Kidney capillary endothelial cell (primary cell): ENCODE results near the gene COX6A1.
A peak's percentile ranks its signal among the peaks of the same experiment; 100 is the strongest.
"Not testable (repeated sequence)": the region's sequence is repeated elsewhere in the genome, so short reads cannot be mapped to it uniquely, and the experiment has no call there.

Source experiments
- DNase-seq: peaks from one replicate; pipeline ENCODE4 v3.0.0-alpha.2; 2018; ENCODE audit warnings: low spot score

Gene COX6A1

DNA sequence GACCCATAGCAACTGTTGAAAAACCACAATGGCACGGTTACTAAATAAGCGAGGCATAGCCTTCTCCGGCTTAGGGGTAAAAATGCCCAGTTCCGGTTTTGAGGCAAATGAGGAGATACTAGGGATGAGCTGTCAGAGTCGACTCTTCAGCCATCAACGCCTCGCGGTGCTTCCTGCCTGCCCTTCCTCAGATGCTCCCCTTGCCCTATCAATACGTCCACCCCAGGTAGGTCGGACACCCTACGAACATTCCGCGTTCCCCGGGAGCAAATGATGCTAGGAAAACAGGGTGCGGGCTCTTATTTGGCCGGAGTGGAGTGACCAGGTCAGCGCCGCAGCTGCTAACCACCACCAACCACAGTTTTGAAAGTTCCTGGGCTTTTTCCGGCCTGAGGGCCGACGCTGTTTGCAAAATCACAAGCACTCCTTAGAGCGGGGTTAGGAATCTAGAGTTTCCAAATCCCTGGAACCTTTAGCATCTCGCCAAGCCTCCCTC is 30.5 kb downstream of the COX6A1 start:
- DNase-seq = peak; percentile 42

DNA sequence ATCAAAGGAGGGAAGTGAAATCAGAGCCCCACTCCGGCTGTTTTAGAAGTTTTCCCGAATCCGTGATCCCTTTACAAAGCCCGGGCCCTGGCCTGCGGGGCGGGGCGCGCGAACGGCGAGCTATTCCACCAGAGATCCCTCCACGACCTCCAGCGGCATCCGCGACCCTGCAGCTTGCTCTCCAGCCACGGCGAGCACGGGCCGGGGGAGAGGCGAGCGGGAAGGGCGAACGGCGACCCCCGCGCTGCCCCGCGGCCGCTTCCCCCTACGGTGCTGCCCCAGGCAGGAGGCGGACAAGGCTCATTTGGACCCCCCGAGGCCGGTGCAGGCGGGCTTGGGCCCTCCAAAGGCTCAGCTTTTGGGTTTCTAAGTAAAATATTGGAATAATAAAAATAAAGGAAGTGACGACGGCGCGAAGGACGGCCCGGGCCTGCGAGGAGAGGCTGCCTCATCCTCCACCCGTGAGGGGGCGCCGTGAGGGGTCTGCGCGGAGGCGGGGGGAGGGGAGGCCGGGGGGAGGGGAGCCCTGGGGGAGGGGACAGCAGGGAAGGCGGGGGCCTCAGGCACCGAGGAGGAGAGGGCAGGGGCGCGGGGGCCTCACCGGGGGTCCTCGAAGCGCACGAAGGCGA is 31.0 kb downstream of the COX6A1 start:
- no peak for DNase-seq

DNA sequence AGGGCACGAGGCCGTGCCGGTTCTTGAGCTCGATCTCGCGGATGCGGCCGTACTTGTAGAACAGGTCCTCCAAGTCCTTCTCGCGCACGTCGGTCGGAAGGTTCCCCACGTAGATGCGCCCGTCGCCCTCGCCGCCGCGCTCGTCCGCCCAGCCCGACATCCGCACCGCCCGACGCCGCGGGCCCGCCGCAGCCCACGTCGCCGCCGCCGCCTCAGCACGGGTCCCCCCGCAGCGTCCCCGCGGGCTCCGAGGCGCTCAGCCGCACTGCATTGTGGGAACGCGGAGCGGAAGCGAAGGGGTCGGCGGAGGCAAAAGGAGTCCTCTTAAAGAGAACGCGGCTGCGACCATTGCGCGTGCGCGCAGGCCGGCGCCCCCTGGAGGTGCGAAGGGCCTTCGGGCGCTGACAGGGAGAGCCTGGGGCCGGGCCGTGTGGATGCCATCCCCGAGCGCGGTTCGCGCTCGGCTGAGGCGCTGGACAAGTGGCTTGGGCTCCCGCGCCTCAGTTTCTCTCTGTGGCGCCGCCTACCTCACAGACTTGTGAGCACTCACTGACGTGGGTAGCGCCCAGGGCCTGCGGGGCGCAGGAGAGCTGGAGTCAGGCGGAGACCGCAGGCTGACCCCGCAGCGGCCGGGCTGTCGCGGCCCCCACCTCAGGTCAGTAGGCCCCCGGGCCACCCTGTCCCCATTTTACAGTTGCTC is 31.7 kb downstream of the COX6A1 start, which contains the start of gene SRSF9:
Gene SRSF9 (minus strand): TSS at position 299 of the 700 bp plus-strand sequence. CDS start 139 bp downstream, at position 160.
- DNase-seq = peak; percentile 96

DNA sequence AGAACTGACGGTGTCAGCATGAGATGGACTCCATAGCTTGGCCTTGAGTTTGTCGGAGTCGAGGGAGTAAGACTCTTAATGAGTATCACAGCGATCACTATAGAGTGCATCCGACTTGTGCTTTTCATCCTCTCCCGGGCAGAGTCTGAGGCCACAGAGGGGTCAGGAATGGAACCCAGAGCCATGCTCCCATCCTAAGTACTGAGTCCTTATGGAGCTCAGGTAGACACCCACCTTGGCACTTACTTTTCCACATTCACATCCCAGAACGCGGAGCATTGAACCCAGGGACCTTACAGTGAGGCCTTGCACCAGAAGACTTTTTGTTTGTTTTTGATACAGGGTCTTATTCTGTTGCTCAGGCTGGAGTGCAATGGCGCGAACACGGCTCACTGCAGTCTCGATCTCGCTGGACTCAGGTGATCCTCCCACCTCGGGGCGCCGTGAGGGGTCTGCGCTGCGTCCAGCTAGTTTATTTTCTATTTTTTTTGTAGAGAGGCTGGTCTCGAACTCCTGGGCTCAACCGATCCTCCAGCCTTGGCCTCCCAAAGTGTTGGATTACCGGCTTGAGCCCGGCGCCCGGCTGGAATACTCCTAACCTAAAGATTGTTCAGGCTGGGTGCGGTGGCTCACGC is 32.4 kb downstream of the COX6A1 start:
- DNase-seq = no peak

DNA sequence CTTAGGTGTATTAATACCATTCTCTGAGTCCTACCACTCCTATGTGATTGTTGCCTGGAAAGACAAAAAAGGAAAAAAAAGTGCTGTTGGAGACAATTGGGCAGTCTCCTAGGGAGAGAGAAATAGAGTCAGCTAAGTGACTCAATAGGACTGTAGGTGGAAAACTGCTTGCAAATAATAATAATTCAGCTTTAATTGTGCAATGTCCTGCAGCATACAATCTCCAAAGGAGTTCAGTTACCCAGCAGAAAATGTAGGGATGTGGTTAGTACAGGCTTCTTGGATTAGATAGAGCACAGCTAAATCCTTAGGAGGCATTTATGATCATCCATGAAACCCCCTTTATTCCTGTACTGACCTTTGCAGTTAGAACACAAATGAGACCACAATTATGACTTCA is 34.6 kb downstream of the COX6A1 start:
- DNase-seq = no peak

DNA sequence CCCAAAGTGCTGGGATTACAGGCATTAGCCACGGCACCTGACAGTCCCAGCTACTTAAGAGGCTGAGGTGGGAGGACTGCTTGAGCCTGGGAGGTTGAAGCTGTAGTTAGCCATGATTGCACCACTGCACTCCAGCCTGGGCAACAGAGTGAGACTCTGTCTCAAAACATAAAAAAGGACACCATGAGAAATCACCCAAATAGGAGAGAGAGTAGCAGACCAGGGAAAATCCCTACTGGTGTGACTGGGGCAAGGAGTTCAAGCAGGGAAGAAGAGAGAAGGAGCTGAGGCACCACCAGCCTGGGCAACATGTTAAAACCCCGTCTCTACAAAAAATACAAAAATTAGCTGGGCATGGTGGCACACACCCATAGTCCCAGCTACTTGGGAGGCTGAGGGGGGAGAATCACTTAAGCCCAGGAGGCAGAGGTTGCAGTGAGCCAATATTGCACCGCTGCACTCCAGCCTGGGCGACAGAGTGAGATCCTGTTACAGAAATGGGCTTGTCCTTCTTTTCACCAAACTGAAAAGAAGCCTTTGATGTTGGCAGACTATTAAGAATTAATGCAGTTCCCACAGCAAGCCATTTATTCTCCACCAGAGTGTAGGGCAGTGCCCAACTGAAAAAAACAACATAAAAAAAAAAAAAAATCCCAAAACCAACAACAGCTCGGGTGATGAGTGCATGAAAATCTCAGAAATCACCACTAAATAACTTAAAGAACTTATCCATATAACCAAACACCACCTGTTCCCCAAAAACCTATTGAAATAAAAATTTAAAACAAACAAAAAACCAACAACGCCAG is 36.1 kb downstream of the COX6A1 start:
- no peak for DNase-seq

DNA sequence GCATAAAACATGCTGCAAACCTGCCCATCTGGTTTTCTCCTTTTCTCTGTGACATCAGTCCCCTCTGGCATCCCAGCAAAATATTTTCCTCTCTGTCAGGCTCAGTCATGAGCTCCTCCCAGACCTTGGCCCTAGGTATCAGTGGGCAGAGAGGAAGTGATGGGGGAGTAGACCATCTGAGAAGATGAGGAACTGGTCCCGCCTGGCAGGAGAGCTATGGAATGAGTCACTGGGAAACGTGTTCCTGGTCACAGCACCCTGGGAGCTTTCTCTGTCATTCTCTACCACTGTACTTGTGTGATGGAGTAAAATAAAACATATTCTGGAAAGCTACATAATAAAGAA is 36.7 kb downstream of the COX6A1 start:
- DNase-seq = peak; percentile 86

DNA sequence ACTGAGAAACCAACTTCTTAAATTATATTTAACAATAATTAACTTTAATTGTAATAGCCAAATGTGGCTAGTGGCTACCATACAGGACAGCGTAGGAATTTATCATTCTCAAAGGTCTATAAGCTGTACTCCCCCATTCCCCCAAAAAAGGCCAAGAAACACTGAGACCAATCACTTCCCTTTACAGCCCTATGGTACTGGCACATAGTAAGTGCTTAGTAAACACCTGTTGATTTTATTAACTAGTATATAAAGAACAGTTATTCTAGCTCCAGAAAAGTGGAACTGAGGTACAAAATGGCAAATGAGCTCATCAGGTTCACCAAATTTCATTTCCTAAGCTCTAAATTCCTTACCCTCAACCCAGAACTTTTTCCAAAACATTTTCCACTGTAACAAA is 37.7 kb downstream of the COX6A1 start:
- no peak for DNase-seq

DNA sequence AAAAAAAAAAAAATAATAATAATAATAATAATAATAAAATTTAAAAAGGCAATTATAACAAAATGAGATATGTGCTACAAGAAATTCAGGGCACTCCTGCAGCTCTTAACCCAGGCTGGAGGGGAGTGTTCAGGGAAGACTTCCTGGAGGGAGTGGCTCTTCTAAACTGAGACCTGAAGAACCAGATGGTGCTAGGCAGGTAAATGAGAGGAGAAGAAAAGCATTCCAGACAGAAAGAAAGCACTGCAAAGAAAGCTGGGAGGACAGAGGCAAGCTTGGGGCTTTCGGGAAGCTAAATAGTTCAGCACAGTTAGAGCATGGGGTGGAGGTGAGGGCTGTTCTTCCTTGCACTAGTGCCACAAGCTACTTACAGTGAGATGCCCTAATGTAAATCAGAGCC is 41.5 kb downstream of the COX6A1 start:
- no peak for DNase-seq

DNA sequence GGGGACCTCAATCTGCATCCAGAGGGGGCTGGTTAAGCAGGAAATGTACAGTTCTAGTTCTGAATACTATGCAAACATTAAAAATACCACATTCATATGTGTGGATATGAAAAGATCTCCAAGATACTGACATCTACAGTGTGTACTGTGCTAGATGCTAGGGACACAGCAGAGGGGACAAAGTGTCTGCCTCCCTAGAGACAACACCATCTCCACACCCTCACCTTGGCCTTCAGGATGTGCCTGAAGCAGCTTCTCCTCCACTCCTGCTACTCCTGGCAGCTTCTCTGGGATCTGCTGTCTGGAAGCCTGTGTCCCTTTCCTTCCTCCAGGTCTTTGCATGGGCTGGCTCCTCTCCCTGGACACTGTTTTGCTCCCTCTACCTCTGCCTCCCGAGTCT is 42.3 kb downstream of the COX6A1 start:
- DNase-seq = no peak

DNA sequence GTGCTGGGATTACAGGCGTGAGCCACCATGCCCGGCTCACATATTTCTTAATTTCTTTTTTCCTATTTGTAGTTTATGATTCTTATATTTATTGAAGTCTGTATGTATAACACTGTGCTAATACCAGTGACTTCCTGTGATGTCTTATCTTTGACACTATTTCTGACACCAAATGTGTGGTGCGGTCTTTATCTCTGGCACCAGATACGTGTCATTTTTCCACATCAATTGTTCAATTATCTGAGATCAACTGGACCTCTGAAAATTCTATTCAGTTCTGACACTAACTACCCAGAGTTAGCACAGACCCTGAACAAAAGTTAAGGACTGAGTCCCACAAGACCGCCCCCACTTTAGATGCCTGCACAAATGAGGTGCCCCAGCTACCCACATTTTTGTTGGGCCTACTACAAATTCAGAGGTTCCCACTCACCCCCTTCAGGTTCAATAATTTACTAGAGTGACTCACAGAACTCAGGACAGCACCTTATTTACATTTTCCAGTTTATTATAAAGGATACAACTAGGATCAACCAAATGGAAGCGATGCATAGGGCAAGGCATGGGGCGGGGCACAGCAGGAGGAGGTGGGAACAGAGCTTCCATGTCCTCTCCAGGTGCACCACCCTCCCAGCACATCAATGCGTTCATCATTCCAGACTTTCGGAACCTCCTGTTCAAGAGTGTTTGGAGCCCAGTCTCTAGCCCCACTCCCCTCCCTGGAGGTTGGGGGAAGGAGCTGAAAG is 43.3 kb downstream of the COX6A1 start:
- no peak for DNase-seq

DNA sequence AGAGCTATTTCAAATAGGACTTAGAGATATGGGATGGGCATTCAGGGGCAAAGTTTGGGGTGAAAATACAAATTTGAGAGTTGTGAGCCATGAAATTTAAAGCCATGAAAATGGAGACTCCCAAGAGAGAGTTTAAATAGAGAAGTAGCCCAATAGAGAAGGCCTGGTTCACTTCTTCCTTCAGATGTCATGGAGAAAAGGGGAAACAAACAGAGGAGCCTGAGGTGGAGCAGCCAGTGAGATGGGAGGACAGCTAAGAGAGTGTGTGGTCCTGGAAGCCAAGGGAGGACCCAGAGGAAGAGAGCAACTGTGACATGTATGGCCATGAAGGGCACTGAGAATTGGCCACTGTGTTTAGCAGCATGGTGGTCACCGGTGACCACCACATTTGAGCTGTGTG is 45.7 kb downstream of the COX6A1 start:
- DNase-seq = no peak

DNA sequence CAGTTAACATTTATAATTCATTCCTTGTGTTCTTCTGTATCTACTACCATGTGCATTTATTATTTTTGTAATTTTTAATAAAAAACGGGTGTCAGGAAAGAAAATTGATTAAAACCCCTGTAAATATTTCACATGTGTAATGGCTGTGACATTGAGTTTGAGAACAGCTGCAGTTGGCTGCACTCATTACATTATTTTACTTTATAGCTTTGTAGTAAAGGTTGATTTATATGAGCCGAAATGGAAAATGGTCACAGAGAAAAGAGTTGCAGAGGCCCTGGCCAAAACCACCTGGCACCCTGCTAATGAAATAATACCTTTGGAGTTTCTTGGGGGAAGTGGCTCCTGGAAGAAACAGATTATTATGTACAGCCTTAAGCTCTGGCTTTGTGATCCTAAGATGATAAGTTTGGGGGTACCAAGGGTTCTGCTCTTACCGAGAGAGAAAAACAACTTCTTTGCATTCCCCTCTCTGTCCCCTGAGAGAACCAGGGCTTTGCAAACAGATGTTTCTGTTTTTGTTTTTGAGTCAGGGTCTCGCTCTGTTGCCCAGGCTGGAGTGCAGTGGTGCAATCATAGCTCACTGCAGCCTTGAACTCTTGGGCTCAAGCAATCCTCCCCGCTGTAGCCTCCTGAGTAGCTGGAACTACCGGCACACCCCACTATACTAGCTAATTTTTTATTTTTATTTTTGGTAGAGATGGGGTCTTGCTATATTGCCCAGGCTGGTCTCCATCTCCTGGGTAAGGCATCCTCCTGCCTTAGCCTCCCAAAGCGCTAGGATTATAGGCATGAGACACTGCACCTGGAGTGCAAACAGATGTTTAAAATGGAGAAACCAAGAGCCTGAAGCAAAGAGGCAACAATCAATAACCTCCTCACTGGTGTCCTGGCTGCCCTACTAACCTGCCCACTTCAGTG is 48.3 kb downstream of the COX6A1 start:
- DNase-seq = no peak

DNA sequence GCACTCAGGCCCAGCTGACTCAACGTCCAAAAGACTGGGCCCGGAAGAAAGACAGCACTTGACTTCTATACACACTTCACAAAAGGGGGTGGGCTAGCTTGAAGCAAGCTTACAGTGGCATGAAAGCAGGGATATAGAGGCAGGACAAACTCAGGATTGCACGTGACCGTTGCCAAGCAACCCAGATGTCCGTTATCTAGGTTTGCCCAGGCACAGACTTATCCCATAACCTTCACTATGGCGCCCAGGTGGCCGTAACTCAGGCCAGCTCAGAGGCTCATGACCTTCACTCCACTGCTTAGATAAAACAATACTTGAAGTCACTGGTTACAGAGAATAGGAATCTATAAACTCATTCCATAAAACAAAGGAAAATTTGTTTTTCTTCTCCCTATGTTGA is 49.6 kb downstream of the COX6A1 start:
- DNase-seq = not testable (repeated sequence)

DNA sequence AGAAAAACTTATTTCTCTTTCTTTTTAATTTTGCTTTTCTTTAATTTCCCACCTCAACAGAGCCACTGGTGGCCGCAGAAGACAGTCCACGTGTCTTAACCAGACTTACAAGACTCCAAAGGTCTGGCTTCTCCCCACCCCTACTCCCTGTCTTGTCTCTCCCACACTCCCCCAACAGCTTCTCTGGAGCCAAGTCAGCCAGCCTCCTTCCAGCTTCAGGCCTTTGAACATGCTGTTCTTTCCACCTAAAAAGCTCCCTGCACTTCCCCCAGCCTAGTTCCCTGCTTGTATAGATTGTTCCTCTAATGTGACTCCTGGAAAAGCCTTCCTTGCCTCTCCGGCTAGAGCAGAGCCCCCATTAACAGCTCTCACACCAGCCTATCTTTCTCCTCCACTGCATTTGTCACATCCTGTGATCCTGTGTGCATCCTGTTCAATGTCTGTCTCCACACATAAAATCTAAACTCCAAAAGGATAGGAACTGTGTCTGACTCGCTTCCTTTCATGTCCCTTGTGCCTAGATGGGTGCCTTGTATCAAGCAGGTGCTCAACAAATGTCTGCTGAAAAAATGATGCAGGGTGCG is 50.2 kb downstream of the COX6A1 start:
- DNase-seq = peak; percentile 77

DNA sequence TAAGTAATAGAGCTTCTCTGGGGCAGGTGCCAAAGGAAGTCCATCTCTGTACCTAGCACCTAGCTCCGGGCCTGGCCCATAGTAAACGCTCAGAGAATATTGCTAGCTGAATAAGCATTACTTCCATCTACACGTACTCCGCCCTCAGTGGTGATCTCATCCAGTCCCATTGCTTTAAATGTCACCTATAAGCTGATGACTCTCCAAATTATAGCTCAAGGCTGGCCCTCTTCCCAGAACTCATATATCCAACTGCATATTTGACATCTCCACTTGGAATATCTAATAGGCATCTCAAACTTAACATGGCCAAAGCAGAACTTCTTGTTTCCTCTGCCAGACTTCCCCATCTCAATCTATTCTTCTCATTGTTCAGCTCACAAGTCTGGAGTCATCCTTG is 51.1 kb downstream of the COX6A1 start:
- no peak for DNase-seq

DNA sequence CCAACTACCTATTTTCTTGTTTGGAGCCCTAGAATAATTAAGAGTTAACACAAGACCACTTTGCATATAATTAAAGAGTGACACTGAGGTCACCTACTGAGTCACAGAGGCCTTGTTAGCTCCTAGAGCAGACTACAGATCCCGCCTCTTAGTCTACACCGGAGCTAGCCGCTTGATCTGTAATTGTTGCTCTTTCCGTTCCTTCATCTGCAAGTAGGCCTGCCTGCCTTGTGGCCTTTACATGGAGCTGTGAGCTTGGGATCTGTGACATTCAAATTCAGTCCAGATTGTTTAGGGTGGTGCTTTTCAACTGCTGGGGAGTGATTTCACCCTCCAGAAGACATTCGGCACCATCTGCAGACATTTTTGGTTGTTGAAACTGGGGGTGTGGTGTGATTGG is 52.4 kb downstream of the COX6A1 start:
- no peak for DNase-seq
